ENCODE data around the gene LHPP.
A peak's percentile ranks its signal among the peaks of the same experiment; 100 is the strongest.
"Not testable (repeated sequence)": the region's sequence is repeated elsewhere in the genome, so short reads cannot be mapped to it uniquely, and the experiment has no call there.

LHPP gene, protein sequence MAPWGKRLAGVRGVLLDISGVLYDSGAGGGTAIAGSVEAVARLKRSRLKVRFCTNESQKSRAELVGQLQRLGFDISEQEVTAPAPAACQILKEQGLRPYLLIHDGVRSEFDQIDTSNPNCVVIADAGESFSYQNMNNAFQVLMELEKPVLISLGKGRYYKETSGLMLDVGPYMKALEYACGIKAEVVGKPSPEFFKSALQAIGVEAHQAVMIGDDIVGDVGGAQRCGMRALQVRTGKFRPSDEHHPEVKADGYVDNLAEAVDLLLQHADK

DNA sequence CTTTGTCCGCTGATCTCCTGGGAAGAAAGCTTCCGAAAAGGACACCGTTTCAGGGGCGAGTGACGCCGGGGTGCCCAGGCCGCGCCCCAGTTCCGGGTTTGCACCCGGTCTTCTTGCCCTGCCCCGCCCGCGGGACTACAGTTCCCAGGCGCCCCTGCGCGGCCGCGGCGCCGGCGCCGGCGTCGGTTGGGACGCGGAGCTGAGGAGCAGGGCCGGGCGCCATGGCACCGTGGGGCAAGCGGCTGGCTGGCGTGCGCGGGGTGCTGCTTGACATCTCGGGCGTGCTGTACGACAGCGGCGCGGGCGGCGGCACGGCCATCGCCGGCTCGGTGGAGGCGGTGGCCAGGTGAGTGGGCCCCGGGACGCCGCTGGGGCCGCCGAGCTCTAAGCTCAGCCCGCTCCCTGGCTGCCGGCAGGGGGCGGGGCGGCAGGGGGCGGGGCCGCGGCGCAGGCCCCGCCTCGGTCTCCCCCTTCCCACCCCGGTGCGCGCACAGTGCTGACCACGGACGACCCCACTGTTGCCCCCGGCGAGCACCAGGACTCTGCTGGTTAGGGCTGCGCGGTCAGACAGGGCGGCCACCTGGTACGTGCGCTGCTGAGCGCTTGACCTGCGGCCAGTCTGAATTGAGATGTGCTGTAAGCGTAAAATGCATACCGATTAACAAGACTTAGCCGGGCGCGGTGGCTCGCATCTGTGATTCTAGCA is at the start of gene LHPP:
Gene LHPP, plus strand, starts transcription at position 182 of the 706 bp plus-strand sequence. Its CDS starts 40 bp downstream, at position 222.
- peak; percentile 77 for DNase-seq (ENCODE audit: low spot score)

GRCh38 chr10:124414076-124414475 is 47.5 kb upstream of the LHPP start:
- DNase-seq (ENCODE audit: low spot score) = no peak

DNA sequence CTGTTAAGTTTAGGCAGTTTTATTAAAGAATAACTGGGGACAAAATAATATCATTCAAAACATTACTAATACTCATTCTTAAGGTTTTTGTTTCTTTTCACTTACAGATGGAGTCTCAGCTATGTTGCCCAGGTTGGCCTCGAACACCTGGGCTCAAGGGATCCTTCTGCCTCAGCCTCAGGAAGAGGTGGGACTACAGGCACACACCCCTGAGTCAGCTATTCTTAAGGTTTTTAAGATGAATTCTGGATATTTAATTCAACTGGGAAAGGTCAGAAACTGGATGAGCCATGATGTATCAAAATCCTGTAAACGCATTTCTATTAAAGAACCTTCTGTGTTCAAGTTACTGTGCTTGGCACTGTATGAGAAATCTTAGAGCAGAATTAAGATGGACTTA is 46.4 kb upstream of the LHPP start:
- no peak for DNase-seq (ENCODE audit: low spot score)

- no peak for DNase-seq (ENCODE audit: low spot score)
Observed at GRCh38 chr10:124416733-124417132, 44.9 kb upstream of the LHPP start.

- peak; percentile 50 for DNase-seq (ENCODE audit: low spot score)
Observed at GRCh38 chr10:124417895-124418725, 43.5 kb upstream of the LHPP start.

- peak; percentile 95 for DNase-seq (ENCODE audit: low spot score)
Observed at GRCh38 chr10:124418726-124419501, 42.7 kb upstream of the LHPP start, which contains the start of gene OAT. TSS of gene OAT (minus strand) at chr10:124418923. CDS start at chr10:124412171, 6,752 bp downstream.

- DNase-seq (ENCODE audit: low spot score) = no peak
Observed at GRCh38 chr10:124419635-124420034, 42.0 kb upstream of the LHPP start.

GRCh38 chr10:124420254-124420653 is 41.4 kb upstream of the LHPP start:
- DNase-seq (ENCODE audit: low spot score) = no peak

DNA sequence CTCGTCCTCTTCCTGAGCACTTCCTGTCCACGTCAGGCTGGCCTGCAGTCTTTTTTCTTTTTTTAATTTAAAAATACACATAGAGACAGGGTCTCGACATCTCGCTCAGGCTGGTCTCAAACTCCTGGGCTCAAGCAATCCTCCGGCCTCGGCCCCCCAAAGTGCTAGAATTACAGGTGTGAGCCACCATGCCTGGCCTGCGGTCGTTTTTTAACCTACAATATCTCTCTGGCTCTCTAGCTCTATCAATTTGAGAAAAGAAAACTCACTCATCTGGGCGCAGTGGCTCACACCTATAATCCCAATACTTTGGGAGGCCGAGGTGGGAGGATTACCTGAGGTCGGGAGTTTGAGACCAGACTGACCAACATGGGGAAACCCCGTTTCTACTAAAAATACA is 38.9 kb upstream of the LHPP start:
- DNase-seq (ENCODE audit: low spot score) = no peak

GRCh38 chr10:124423813-124424212 is 37.8 kb upstream of the LHPP start:
- DNase-seq (ENCODE audit: low spot score) = no peak

- no peak for DNase-seq (ENCODE audit: low spot score)
Observed at GRCh38 chr10:124425227-124425962, 36.2 kb upstream of the LHPP start.

- DNase-seq (ENCODE audit: low spot score) = no peak
Observed at GRCh38 chr10:124428207-124428777, 33.3 kb upstream of the LHPP start.

DNA sequence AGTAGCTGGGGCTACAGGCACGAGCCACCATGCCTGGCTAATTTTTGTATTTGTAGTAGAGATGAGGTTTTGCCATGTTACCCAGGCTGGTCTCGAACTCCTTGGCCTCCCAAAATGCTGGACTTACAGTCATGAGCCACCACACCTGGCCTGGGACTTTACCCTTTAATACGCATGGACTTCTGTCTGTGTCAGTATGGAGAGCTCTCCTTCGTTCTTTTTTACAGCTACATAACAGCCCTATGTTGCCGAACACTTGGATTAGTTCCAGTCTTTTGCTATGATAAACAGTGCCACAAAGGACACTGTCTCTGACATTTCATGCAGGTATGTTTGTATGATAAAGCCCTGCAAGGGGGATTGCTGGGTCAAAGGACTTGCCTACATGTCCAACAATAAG is 32.0 kb upstream of the LHPP start:
- no peak for DNase-seq (ENCODE audit: low spot score)

DNA sequence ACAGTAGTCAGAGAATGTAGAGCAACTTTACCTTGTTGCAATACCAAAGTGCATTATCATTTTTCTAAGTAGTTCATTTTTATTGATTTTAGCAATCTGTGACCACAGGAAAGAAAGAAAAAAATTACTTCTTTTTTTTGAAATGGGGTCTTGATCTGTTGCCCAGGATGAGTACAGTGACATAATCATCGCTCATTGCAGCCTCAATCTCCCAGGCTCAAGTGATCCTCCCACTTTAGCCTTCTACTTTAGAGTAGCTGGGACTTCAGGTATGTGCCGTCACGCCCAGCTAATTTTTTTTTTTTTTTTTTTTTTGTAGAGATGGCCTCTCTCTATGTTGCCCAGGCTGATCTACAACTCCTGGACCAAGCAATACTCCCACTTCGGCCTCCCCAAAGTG is 31.5 kb upstream of the LHPP start:
- no peak for DNase-seq (ENCODE audit: low spot score)

- no peak for DNase-seq (ENCODE audit: low spot score)
Observed at GRCh38 chr10:124433461-124433860, 28.2 kb upstream of the LHPP start.

DNA sequence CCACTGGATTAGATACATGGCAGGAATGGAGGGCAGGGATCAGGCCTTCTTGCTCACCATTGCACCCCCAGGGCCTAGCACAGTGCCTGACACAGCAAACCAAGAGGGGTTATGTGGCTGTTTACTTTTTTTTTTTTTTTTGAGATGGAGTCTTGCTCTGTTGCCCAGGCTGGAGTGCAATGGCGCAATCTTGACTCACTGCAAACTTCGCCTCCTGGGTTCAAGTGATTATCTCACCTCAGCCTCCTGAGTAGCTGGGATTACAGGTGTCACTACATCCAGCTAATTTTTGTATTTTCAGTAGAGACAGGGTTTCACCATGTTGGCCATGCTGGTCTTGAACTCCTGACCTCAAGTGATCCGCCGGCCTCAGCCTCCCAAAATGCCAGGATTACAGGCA is 25.9 kb upstream of the LHPP start:
- not testable (repeated sequence) for DNase-seq (ENCODE audit: low spot score)

DNA sequence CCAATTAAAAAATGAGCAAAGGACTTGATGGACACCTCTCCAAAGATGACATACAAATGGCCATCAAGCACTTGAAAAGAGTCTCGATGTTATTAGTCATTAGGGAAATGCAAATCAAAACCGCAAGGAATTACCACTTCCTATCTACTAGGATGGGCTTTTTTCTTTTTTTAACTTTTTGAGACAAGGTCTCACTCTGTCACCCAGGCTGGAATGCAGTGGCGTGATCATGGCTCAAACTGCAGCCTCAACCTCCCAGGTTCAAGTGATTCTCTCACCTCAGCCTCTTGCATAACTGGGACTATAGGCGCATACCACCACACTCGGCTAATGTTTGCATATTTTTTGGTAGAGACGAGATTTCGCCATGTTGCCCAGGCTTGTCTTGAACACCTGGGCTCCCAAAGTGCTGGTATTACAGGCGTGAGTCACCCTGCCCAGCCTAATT is 25.4 kb upstream of the LHPP start:
- DNase-seq (ENCODE audit: low spot score) = no peak

- not testable (repeated sequence) for DNase-seq (ENCODE audit: low spot score)
Observed at GRCh38 chr10:124441694-124442093, 19.9 kb upstream of the LHPP start.

DNA sequence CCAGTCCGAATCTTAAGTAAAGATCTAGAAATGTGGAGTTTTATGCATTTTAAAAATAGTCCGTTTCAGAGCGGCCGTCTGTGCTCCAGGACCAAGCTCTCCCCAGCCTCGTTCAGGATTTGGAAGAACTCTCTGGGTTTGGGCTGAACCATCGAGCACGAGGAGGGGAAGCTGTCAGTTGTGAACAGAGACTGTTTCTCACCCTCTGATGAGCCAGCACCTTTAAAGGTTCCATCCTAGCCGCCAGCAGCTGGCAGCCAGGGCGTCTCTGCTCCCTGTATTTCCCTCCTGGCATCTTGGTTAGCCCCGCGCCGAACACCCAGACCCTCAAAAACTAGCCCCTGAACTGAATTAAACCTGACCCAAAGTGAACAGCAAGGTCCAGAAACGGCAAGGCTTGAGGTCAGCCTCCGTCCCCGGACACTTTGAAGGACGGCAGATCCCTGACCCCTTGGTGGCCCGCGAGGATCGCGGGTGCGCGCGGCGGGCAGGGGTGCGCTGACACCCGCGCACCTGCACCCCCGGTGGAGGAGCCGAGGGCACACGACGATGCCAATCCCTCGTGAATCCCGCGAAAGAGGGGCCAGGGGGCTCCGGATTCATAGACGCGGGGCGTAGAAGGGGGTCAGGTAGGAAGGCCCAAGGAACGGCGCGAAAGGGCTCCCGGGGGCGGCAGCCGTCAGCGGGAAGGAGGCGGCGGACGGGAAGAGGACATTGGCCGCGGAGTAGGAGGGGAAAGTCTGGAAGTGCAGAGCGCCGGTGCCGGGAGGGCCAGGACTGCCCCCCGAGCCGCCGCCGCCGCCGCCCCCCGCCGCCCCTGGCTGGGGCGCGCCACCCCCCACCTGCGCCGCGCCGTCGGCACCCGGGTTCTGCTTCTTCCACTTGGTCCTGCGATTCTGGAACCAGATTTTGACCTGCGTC is 14.5 kb upstream of the LHPP start:
- DNase-seq (ENCODE audit: low spot score) = no peak

Data from kidney capillary endothelial cell (primary cell).